Erythroblast (primary cell): ENCODE data around the gene SCN10A.

Experiments used
- DNase-seq, 2 experiments: peaks; one replicate each; lab custom pipeline; 2025; lab: John Stamatoyannopoulos, UW
- GATA1 ChIP-seq: IDR thresholded peaks from 2 replicates; pipeline ENCODE4 v1.6.1; 2011; ENCODE audit warnings: low read depth, mild to moderate bottlenecking, control low read depth, low read length, moderate library complexity
- POLR2A ChIP-seq: IDR thresholded peaks from 2 replicates; pipeline ENCODE4 v1.6.1; 2011; ENCODE audit warnings: mild to moderate bottlenecking, low read length

Gene SCN10A

DNA sequence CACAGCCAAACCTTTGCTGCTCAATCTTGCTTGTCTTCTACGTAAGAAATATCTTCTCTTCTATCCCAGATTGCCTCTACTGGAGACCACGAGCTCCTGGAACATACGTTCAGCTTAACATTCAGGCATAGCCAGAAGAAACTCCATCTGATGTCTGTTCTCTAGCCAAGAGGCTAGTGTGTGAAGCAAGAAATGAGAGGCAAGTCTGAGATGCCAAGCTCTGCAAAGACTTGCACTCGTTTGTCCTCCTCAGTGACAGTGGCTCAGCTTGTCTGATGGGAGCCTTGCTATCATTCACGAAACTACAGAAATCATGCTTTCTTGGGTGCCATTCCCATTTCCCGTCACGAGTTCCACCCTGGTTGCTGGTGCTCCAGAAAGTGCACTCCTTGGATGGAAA, at the start of gene SCN10A:
Gene SCN10A (minus strand): TSS at position 192 of the 400 bp plus-strand sequence. CDS start 22,207 bp downstream, outside the sequence.
- no peak for DNase-seq
- no peak for TF ChIP-seq GATA1
- TF ChIP-seq POLR2A, result no peak

DNA sequence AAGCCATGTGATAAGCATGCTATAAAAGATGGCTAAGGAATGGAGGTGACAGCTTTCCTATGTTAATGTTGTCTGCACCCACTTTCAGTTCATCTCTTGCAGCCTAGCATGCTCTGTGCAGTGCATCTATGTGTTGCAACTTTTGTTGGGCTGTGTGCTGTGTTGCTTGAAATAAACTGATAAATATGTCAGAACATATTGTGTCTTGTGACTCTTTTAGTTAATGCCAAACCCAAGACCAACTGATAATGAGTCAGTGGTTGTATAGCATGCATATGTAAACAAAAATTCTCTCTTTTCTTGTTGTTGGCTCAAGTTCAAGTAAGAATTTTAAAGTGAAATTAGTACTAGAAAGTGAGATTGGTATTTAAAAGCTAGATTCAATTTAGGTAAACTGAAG, 37.0 kb upstream of the SCN10A start:
- TF ChIP-seq POLR2A (no peak), GATA1 (no peak)
- no peak for DNase-seq

DNA sequence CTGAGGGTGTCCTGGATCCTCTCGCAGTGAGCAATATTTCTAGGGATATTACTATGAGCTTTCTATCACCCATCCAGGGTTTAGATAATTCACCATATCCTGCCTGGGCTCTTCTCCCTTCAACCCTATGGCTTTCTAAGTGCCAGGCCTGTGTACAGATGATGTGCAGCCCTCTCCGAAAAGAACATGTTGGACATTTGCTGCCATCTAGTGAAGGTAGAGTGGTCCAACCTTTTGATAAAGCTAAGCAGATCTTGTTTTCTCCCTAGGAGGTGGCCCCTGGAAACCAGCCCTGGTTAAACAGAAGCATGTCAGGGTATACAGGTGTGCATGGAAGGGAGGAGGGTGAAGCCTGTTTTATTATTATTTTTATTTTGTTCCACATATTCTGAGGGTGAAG, 27.9 kb upstream of the SCN10A start:
- DNase-seq, result peak; percentile 18 to 48
- TF ChIP-seq POLR2A, result no peak
- no peak for TF ChIP-seq GATA1

DNA sequence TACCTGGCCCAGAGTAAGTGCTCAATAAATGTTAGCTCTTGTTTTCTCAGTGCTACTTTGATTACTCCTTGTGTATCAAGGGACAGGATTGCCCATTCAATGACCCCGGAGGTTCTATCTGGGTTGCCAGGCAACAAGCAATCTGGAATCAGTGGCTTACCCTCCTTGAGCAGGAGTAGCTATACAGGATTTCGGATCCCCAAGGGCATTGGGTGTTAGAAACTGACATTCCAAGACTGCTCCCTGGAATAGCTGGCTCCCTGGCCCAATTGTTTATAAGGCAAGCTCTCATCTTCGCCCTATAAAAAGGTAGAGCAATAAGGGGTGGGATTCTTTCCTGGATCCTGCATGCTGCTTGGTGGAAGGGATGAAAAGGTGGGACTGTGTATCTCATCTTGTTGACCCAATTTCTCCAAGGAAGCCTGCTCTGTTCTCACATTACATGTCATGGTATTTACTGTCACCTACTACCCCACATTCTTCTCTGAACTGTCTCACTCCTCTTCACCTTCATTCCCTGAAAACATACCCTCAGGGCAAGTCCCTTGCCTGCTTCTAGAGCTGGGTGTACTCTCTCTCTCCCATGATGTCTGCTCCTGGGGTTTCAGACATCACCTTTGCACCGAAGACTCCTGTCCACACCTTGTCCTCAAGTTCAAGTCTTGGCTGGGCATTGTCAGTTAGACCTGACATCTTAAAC, 26.4 kb upstream of the SCN10A start:
- no peak for DNase-seq
- TF ChIP-seq POLR2A (no peak), GATA1 (no peak)

DNA sequence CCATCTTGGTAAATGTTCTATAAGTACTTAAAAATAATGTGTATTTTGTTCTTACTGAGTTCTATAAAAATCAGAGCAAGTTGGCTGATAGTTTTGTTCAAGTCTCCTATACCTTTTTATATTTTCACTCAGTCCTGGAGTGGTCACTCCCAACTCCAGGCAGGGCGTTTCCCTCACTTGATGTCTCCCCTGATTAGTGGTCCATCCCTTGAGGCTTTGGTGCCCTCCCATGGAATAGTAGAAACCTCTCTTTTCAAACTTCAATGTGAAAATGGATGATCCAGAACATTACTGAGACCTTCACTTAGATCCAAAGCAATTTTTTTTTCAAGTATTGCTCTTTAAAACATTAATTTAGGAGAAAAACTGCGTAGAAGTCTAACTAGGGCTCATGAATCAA, 25.0 kb upstream of the SCN10A start:
- TF ChIP-seq GATA1, result no peak
- no peak for TF ChIP-seq POLR2A
- peak in 1 of 2 experiments; percentile 1 for DNase-seq

DNA sequence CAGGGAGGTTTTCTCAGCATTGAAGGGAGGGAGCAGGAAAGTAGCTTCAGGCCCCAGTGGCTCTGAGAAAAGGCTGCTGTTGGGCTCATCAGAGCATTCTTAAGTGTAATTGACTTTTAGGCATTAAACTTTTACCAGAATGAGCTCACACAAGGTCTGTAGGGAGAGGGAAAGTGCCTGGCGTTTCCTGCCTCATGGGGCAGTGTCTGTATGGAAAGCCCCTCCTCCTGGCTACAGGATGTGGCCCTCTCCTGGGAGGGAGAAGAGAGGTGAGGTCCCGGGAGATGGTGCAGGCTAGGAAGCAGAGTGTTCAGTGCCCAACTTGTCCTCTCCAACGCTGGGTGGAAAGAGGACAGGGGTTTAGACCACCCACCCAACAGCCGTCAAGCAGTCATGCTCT, 21.3 kb upstream of the SCN10A start:
- TF ChIP-seq GATA1 (no peak), POLR2A (no peak)
- no peak for DNase-seq

DNA sequence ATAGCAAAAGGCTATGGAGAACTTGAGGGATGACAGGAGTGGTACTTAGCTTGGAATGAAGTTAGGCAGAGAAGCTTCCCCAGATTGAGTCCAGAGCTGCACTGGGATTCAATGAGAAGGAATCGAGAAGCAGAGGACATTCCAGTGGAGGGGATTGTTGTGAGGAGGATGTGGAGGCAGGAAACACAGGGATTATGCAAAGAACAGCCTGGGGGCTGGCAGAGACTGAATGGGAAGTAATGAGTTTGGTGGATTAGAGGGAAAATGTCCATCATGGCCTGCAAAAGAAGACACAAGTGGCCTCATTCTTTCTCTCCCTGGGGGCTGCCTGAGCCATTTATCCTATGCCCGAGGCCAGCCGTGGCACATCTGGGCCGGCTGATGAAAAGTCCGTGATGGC, 20.5 kb upstream of the SCN10A start:
- DNase-seq, result no peak
- TF ChIP-seq POLR2A (no peak), GATA1 (no peak)

DNA sequence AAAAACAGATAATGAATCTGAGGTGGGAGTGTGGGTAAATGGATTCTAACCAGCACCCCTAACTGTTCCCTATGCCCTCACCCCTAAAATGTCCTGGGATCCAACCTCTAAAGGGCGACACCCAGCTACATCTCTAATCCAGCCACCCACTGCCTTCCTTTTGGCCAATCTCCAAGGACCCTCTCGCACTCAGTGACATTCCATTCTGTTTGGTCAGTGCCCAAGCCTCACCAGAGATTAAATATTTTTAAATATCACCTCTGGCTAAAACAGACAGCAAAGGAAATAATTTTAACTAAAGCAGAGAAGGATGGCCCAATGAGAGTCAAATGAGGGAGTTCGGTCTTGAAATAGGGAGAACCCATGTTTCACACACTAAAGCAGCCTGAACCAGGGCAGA, 19.9 kb upstream of the SCN10A start:
- DNase-seq, result no peak
- TF ChIP-seq POLR2A, result no peak
- no peak for TF ChIP-seq GATA1

DNA sequence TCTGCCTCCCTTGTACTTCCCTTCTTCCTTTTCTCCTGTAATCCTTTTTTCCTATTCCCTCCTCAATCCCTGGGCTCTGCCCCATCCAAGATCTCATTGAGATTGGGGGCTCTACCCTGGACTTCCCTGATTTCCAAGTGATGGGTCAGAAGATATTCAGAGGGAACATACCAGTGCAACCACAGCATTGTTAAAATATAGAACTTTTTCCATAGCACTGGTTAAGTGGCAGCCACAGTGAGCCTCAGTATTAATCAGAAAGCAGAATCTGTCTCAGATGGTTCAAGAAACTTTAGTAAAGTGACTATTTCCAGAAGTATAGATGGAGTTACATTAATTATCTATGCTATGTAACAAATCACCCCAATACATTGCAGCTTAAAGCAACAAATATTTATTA, 18.7 kb upstream of the SCN10A start:
- TF ChIP-seq POLR2A (no peak), GATA1 (no peak)
- DNase-seq, result no peak

DNA sequence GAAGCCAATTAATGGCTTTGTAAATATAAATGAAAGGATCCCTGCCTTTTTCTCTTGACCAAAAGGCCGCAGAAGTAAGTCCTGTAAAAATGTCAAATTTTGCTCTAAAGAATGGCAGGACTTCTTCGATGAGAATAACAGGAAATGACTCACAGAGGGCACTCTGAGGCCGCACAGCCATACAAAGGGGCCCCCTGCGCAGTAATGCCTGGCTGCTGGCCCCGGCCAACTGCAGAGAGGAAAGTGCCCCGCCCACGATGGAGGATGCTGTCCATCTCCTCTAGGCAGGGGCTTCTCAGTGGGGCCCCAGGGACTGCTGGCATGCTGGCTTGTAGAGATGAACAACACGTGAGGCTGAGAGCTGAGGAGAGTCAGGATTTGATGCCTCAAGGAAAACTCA, 18.1 kb upstream of the SCN10A start:
- TF ChIP-seq POLR2A (no peak), GATA1 (no peak)
- peak in 1 of 2 experiments; percentile 2 for DNase-seq

DNA sequence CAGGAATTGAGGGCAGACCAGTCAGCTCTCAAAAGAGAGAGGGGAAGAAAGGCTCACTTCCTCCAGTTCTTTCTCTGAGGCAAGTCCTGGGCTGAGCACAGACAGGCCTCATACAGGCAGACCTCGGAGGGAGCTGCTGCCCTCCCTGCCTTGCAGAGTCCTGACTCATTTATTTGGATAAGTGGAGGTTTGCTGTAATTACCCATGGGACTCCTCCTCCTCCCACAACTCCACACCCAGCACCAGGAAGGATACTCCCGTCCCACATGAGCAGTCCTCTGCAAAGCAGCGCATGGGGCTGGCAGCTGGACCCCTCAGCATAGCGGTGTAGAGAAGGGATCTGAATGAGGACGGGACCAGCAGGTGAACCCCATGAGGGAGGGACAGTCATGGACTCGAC, 13.4 kb upstream of the SCN10A start:
- no peak for DNase-seq

DNA sequence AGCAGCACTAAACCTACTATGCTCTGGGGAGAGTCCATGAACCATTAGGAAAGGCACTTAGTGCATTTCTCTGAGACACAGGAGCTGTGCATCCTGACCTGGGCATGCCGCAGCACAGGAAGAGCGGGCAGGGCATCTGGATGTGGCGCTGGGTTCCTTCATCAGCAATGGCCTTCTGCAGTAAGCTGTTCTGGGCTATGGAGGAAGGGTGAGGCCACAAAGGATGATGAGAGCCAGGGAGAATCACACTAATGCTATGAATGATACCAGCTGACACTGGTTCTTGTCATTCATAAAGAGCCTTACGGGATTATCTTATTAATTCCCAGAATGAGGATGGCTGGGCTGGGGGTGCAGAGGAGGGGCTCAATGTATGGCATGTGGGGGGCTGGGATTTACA, 12.7 kb upstream of the SCN10A start:
- TF ChIP-seq POLR2A (no peak), GATA1 (no peak)
- no peak for DNase-seq

More for the DNA sequence above, 13.4 kb upstream of the SCN10A start:
- TF ChIP-seq GATA1 (no peak), POLR2A (no peak)

DNA sequence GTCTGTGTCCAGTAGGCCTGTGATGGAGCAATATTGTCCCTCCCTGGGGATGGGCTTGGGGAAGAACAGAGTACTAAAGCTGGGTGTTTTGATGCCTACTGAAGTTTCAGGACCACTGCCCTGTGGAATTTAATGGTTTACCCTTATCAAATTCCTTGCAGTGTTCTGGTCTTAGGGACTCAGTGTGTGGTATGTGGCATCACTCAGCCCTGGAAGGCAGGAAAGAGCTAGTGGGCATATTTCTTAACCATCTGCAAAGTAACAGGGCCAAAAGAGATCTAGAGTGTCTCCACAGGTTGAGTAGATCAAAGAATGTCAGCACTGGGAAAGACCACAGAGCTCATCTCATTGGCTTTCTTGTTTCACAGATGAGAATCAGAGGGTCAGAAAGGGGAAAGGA, 11.8 kb upstream of the SCN10A start:
- no peak for DNase-seq
- TF ChIP-seq POLR2A (no peak), GATA1 (no peak)

DNA sequence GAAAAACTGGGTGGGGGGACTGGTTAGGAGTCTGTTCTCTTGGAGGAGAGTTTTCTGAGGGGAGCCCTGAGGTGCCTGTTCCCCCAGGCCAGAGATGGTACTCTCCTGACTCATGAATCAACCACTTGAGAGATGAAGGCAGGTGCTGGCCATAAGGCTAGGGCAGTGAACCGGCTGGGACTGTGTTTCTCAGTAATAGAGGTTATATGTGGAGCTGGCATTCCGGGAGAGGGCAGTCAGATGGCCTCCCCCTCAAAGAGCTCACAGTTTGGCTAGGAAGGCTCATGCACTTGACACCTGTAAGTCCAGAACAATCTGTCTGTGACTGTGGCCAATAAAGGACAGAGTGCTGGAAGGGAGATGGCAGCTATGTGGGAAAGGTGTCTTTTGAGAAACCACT, 10.0 kb upstream of the SCN10A start:
- no peak for TF ChIP-seq POLR2A
- TF ChIP-seq GATA1, result no peak
- DNase-seq, result no peak

DNA sequence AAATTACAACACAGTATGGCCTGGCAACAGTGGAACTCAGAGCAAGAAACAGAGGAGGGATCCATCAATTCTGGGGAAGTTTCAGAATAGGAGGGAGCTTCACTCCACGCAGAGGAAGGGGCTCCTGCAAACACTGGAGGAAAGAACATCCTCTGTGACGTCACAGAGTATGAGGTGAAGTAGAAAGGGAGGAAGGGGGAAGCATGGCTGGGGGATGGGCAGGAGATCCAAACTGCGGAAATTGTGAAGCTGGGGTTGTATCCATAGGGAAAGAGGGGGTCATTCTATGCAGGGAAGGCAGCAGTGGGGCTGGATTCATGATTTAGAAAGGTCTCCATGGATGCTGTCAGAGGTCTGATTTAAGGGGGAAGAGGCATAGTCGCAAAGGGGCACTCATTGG, 8.3 kb upstream of the SCN10A start:
- TF ChIP-seq POLR2A (no peak), GATA1 (no peak)
- no peak for DNase-seq

DNA sequence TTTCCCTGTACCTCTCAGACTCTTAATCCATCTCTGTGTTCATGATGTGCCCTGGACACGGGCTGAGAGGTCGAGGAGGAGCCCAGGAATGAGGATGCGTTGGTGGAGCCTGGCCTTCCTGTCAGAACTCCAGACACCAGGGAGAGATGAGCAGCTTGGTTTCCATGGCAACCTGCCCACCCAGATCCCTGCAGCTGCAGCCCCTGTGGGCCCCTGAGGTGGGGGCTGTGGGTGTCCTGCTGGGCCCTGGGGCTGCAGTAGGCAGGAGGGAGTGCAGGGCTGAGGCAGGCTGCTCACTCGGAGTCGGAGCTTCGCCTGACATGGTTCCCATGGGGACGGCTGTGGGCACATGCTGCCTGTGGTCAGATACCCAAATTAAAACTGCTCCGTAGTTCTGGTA, 7.7 kb upstream of the SCN10A start:
- TF ChIP-seq POLR2A, result no peak
- TF ChIP-seq GATA1, result no peak
- no peak for DNase-seq
